ENCODE data around the gene ASB8. TPM values are rescaled to one million over a fixed set of nuclear protein-coding genes. Genes with fewer than 3 reads are reported as not detected.

The ASB8 gene
- total and polyA plus RNA-seq, 9 of the 15 experiments (the other 6 are each of a cell fraction or from before 2014, with no cell fraction given) = 13.3 to 29.0 (median 19.6) TPM

- TF ChIP-seq CREBBP (IDR thresholded peaks at IDR 0.05; ENCODE audit: low read depth, low read length) (no peak), RFX7 (CRISPR knock-in tag; IDR thresholded peaks at IDR 0.05) (no peak), ZNF311 (CRISPR knock-in tag; IDR thresholded peaks at IDR 0.05) (no peak), CBX5 (IDR thresholded peaks at IDR 0.05; ENCODE audit: borderline replicate concordance, low read depth) (no peak), SAP30 (IDR thresholded peaks at IDR 0.05; ENCODE audit: borderline replicate concordance, insufficient read depth, low read depth, low read length, poor library complexity, severe bottlenecking) (peak; percentile 95), SREBF2 (CRISPR knock-in tag; IDR thresholded peaks at IDR 0.05) (no peak), HDGF (IDR thresholded peaks at IDR 0.05) (no peak), SMAD3 (CRISPR knock-in tag; conservative IDR thresholded peaks at IDR 0.05) (no peak), KHSRP (IDR thresholded peaks at IDR 0.05) (no peak), RBM22 (IDR thresholded peaks at IDR 0.05; ENCODE audit: low read depth, low read length, poor library complexity, severe bottlenecking) (no peak), GATAD2A (IDR thresholded peaks at IDR 0.05) (no peak), HNRNPK (IDR thresholded peaks at IDR 0.05; ENCODE audit: low read depth, low read length, poor library complexity, severe bottlenecking) (no peak), NR1H2 (CRISPR knock-in tag; IDR thresholded peaks at IDR 0.05) (no peak), NCOA4 (IDR thresholded peaks at IDR 0.05; ENCODE audit: partially characterized antibody) (no peak), ZNF586 (CRISPR knock-in tag; conservative IDR thresholded peaks at IDR 0.05) (no peak), KDM1A (IDR thresholded peaks at IDR 0.05) (no peak), SIX5 (IDR thresholded peaks at IDR 0.05; ENCODE audit: borderline replicate concordance in 1 of 2, insufficient read depth in 1 of 2, low read depth in 1 of 2, low read length in 2 of 2) (0 out of 4 replicates have a peak, but pooled peaks of 1 of the 2 experiments have one; percentile 0), CREB3 (tag; conservative IDR thresholded peaks at IDR 0.05; ENCODE audit: low read depth) (peak; percentile 41; the same call in 1 of the 2 replicates), EP300 (IDR thresholded peaks at IDR 0.05; ENCODE audit: low read length) (no peak; the same call in 1 of the 2 replicates), SAFB2 (IDR thresholded peaks at IDR 0.05; ENCODE audit: borderline replicate concordance, low read depth, low read length, severe bottlenecking) (no peak), CAMTA2 (CRISPR knock-in tag; conservative IDR thresholded peaks at IDR 0.05) (no peak), GABPB1 (CRISPR knock-in tag; IDR thresholded peaks at IDR 0.05) (peak; percentile 100), KDM4B (IDR thresholded peaks at IDR 0.05; ENCODE audit: borderline replicate concordance in 2 of 2, low read depth in 1 of 2) (no peak), MYBL2 (IDR thresholded peaks at IDR 0.05; ENCODE audit: low read depth) (no peak), MYBL2 (CRISPR knock-in tag; IDR thresholded peaks at IDR 0.05; ENCODE audit: borderline replicate concordance) (no peak), TSHZ1 (CRISPR knock-in tag; IDR thresholded peaks at IDR 0.05) (no peak)
Measured at GRCh38 chr12:48157018-48157888, at the start of gene ASB8 (continued).
